Activated CD4-positive, alpha-beta T cell treated with anti-CD3 and anti-CD28 coated beads, Interleukin-2, amount 50 U/mL, for 16 hours (primary cell): ENCODE data around the gene KISS1.

Experiments used
- DNase-seq: peaks from one replicate; pipeline ENCODE4 v3.0.0-alpha.2; 2020

KISS1 gene

DNA sequence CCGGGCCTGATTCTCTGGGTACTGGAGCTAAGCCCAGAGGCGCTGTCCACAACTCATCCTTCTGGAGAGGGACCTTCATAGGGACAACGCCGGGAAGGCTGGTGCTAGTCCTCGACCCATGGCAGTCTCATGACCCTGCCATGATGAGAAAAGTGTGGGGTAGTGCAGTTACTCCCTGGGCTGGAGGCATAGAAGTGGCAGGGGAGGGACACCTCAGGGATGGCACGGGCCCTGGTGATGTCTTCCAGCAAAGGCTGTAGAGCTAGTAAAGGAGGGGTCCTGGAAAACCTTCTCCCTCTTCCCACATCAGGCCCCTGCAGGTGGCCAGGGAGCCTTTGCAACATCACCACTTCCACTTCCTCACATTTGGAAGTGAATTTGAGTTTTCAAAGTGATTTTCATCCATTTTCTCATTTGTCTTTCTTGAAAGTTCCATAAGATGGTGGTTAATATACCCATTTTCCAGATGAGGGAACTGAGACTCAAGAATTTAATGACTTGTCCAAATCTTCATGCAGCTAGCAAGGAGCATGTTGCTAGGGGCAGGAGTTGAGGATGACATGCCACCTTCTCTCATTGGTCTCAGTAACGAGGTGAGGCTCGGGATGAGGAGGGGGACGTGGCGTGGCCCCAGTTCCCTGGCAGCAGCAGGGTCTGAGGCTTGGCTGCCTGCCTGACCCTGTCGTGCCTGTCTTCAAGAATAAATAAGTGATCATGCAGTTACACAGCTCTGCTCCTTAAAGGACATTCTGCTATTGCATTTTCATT is 20.8 kb upstream of the KISS1 start:
- no peak for DNase-seq

GRCh38 chr1:204216236-204216635 is 19.9 kb upstream of the KISS1 start:
- DNase-seq = no peak

- DNase-seq = peak; percentile 32
Observed at GRCh38 chr1:204213668-204214662, 17.7 kb upstream of the KISS1 start, which contains the start of gene GOLT1A. Gene GOLT1A, minus strand, starts transcription at chr1:204213988. Its CDS starts 82 bp downstream, at chr1:204213906.

DNA sequence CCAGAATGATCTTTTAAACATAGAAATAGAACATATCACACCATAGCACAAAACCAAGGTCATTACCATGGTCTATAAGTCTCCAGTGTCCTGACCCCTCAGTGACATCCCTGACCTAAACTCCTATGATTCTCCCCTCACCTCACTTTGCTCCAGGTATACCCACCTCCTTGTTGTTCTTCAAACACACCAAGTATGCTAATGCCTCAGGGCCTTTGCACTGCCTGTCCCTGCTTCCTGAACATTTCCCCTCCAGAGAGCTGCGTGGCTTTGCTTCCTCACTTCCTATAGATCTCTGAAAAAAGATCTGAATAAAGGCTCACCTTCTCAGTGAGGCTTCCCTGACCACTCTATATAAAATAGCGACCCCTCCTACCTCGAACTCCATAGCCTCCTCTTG is 16.4 kb upstream of the KISS1 start:
- no peak for DNase-seq

DNA sequence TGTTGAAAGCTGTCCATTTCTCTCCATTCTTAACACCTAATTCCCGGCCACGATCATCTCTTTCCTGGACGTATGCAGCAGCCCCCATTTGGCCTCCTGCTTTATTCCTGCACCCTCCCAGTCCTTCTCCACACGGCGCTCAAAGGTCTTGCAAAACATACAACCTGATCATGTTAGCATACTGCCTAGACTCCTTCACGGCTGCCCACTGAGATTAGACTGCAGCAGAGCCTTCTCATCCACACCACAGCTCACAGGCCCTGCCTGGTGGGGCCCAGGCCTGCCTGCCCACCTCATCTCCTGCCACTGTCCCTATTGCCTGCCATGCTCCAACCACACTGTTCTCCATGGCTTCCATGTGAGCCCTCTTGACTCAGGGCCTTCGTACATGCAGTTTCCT is 14.8 kb upstream of the KISS1 start:
- no peak for DNase-seq

DNA sequence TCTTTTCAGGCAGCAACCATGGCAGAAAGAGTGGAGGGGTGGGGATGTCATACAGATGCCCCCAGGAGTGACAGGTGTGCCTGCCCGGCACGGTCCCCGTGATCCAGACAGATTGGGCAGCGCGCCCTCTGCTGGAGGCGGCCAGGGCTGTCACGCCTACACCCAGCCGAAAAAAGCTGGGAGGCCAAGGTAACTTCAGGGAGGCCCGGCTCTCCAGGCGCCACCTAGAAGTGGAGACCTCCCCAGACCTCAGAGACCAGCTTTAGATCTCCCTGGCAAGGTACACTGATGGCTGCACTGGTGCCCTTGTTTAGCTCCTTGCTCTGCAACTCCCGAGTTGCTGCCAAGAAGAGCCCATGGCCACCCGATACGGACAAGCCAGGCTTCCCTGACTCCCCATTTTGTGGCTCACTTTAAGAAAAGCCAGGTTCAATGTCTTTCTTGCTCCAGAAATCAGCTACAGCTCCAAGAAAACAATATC is 10.9 kb upstream of the KISS1 start:
- DNase-seq = peak; percentile 60

GRCh38 chr1:204206121-204206520 is 9.8 kb upstream of the KISS1 start:
- DNase-seq = no peak

DNA sequence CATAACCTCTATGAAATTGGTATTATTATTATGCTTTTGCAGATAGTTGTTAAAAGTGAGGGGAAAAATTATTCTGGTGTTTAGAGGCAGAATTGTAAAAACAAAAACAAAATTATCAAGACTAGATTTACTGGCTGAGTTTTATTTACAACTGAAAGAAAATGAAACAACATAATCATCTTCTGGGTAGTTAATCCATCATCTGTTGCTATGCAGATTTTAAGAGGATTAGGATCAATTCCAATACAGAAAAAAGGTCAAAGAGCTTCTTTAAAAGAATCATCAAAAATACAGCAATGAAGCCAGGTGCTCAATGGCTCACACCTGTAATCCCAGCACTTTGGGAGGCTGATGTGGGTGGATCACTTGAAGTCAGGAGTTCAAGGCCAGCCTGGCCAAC is 9.2 kb upstream of the KISS1 start:
- no peak for DNase-seq

- DNase-seq = no peak
Observed at GRCh38 chr1:204204944-204205343, 8.7 kb upstream of the KISS1 start.

DNA sequence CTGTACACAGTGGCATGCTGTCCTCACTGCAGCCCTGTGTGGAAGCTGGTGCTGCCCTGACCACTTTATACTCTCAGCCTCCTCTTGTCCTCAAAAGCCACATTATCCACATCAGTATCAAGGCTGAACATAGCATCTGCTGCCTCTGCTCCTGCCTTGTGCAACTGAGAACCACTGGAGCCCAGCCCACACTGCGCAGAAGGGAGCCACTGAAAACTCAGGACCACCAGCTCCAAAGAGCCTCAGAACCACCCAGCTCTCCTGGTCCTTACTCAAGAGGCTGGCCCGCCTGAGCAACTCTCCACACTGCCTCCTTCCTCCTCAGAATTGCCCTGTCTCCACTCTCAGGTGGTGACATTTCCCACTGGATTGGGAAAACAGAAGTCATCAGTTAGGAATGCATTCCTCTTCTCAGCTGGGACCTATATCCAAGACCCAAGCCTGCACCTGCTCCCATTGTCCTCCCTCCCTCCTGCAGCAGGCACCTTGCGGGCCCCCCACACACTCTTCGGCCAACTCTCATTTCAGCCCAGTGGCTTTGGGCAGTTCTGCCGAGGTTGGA is 7.0 kb upstream of the KISS1 start:
- DNase-seq = no peak

DNA sequence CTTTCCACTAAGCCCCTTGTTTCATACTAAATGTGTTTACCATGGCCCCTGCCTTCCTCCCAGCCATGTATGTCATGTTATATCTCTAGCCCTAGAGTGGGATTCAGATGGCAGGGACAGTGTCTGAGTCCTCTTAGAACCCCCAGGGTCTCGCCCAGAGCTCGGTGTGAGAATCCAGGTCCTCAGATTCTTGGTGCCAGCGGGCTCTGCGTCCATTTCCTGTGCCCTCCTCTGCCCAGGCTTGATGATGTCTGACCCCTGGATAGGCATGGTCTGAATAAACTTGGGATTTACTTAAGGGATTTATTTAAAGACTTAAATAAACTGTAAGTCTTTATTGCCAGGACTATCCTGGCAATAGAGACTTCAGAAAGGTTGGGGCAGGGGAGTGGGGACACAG is 6.2 kb upstream of the KISS1 start:
- DNase-seq = no peak

GRCh38 chr1:204201348-204202040 is 5.2 kb upstream of the KISS1 start:
- DNase-seq = no peak

GRCh38 chr1:204199579-204199978 is 3.3 kb upstream of the KISS1 start:
- DNase-seq = no peak

DNA sequence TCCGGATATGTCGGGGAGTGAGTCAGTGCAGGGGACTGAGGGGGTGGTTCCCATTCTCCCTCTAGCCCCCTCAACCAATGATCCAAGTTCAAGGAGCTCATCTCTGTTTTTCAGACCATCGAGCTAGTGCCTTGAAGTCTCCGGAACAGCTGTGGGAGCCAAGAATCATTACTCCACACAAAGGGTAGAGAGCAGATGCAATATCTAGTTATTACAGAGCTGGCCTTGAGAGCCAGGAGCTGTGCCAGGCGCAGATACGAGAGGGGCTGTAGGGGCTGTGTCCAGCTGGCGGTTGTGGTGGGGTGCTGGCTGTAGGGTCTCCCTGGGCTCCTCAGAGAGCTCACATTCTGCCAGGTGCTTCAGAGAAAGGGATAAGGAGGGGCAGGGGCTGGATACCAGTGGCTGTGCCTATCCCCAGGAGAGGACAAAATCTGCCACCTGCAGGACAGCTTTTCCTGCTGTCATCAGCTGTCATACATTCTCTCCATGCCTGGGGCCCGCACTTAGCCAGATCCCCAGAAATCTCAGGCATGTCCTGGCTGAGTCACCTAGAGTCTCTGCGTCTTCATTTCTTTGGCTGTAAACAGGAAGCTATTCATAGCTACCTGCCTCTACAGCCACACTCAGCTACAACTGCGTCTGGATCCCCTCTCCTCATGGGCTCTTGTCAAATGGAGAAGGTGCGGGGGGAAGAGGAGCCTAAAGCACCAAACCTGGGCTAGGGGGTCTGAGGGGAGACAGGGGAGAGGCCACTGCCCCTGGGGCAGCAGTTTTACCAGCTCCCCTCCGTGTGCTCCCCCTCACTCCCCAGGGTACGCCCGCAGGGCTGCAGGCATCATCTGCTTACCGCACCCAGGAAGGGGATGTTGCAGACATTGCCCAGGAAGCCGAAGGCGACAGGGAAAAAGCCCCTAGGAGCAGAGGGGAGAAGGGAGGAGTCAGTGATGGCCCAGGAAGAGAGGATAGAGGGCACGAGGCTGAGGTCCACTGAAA is 2.4 kb upstream of the KISS1 start:
- DNase-seq = no peak

DNA sequence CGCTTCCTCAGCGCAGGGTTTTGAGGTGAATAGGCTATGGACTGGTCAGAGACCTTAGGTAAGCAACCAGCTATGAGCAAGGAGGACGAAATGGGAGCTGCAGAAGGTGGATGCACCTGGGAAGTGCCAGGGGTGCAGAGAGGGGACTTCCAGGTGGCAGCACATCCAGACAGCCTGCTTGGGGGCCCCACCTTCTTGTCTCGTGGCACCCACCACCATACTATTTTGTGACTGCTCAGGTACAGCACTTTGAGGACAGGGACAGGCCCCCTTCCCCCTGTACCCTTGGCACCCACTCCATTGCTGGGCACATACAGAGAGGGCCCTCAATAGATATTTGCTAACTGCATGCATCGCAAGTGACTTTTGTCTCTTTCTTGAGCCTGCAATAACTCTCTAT is 777 bp upstream of the KISS1 start:
- no peak for DNase-seq

GRCh38 chr1:204194771-204195170 is 1.5 kb downstream of the KISS1 start:
- no peak for DNase-seq

DNA sequence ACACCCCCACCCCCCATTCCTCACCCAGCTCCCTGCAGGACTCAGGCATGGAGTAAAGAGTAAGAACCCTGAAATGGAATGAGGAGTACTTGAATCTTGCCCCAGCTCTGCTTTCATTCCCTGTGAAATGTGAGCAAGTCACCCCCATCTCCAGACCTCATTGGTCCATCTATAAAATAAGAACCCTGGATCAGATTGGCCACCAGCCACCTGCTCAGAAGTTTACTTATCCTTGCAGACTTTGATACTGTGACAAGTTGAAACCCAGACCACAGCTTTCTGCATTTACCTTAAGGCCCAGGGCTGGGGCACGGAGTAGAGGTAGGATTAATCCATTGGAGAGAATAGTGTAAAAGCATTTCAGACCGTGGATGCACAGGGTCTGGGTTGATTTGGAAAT is 2.2 kb downstream of the KISS1 start:
- DNase-seq = no peak

DNA sequence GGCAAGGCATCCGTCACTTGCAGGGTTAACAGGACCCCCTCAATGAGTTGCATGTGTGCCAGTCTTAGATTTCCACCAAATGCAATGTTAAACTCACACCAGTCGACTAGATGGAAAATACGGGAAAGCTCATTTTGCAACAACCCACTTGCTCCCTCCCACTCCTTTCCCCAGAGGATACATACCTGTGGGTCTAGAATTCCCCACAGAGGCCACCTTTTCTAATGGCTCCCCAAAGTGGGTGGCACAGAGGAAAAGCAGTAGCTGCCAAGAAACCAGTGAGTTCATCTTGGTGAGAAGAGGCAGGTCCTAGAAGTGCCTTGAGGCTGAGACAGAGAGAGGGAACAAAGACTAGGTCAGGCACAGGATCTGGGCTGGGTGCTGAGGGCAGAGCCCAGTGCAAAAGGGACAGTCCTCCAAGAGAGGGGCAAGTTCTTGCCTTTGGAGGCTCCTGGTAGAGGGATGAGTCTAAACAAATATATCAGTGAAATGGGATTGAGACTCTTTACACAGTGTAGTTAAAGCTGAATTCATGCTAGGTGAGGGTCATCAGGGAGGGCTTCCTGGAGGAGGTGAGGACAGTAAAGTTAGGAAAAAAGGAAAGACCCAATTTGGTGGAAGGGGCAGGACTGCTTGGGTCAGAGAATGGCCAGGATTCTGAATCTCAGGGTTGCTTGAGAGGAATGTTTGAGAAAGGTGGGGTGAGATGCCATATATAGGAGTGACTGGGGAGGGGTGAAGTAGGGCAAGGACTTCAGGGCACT is 3.5 kb downstream of the KISS1 start:
- no peak for DNase-seq

DNA sequence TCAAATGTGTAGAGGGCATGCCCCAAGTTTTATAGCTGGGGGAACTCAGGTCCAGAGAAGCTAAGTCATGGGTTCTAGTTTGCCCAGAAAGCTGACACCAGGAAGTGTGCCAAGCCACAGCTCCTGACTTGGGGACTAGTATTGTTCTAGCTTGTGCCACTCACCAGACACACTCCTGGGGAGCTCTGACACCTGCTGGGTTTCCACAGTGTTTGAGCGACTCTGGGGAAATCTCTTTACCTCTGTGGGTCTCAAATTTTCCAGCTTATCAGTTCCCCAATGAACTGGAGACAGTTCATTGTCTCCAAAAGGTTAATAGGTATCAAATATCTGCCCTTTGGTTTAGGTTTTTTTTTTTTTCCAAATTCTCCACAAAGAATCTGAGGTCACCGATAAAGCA is 4.2 kb downstream of the KISS1 start:
- DNase-seq = no peak

DNA sequence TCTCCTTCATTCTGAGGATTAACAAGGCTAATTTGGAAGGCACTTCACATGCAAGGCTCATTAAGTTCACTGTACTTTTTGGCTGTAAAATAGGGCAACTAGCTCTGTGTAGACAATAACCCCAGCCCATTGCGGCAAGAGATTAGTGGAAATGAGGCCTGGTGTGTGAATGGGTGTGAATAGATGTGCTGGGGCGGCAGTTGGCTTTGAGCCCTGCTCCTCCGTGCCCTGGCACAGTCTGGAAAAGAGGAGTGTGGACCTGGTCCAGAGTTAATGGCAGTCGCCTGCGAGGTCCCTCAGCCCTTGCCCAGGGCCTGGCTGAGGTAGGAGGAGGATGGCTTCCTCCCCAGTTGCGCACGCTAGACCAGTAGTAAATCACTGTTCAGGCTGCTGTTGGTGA is 4.8 kb downstream of the KISS1 start:
- no peak for DNase-seq
